SJSA1 (cell line): ENCODE data around the gene STK32B. TPM values are rescaled to one million over a fixed set of nuclear protein-coding genes. Genes with fewer than 3 reads are reported as not detected.

ENCODE experiments used
- DNase-seq, 2 experiments: peaks; one replicate each; pipeline ENCODE4 v3.0.0-alpha.2; 2015 to 2020; ENCODE audit warnings: low spot score in 2 of 2, low read depth in 1 of 2
- H3K27ac ChIP-seq: fragments of 250-450 bp; sonication (Bioruptor Pico); 2 replicates; pipeline ENCODE4 v1.5.1; 2020; ENCODE audit warnings: mild to moderate bottlenecking, moderate library complexity
- H3K27me3 ChIP-seq: fragments of 250-450 bp; sonication (Bioruptor Pico); replicated peaks from 2 replicates; pipeline ENCODE4 v1.5.1; 2020; ENCODE audit warnings: mild to moderate bottlenecking, moderate library complexity
- H3K36me3 ChIP-seq: fragments of 250-450 bp; sonication (Bioruptor Pico); 2 replicates; pipeline ENCODE4 v1.5.1; 2020; ENCODE audit warnings: mild to moderate bottlenecking
- H3K4me1 ChIP-seq: fragments of 250-450 bp; sonication (Bioruptor Pico); replicated peaks from 2 replicates; pipeline ENCODE4 v1.6.1; 2021; ENCODE audit warnings: mild to moderate bottlenecking
- H3K4me3 ChIP-seq: fragments of 250-450 bp; sonication (Bioruptor Pico); 2 replicates; pipeline ENCODE4 v1.5.1; 2020; ENCODE audit warnings: mild to moderate bottlenecking
- H3K9me3 ChIP-seq: fragments of 250-450 bp; sonication (Bioruptor Pico); replicated peaks from 2 replicates; pipeline ENCODE4 v1.5.1; 2020; ENCODE audit warnings: mild to moderate bottlenecking
- total RNA-seq: library from RNA; depleted of rRNA; stranded (reverse); fragments of >200 nt; shearing (Covaris generic); gene quantifications from 2 replicates; pipeline ENCODE4 v1.2.3, GENCODE V29; 2014

The STK32B gene
- total RNA-seq, 1 experiment from 2014 or later: 0.50 TPM

DNA sequence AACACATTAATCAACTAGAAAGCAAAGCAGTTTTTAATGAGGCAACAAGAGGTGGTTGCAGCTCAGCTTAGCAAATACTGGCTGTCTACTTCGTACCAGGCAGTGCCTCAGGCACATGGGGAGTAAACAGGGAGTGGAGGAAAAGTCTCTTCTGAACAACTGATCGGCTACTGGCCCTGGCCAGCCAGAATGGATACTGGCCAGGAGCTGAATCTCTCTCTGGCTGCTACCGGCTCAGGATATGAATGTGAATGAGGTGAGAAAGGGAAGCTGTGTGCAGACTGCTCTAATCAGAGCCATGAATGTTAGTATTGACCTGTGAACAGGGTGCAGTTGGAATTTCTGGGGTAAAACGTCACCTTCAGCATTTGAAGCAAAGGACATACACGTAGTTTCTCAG, 77.3 kb downstream of the STK32B start:
- no peak overlapping the region for H3K4me3 ChIP-seq
- H3K27me3 ChIP-seq: no peaks in the 10 kb centered on the region
- no peak for DNase-seq

DNA sequence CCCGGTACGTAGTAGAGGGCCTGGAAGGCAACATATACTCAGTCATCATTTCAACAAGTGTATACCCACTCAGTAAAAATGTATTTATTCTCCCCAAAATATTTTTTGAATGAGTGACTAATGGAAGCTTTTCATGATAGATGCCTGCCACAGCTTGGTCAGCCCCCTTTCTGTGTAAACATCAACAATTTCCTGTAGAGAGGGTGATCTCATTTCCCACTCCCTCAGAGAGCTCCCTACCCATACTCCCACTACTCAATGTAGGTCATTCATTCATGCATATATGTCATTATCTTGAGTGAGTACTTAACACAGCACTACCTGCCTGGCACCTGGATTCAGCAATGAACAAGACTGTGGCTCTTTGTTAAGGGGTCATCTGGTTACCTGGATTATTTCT, 81.9 kb downstream of the STK32B start:
- Histone ChIP-seq H3K4me1 (no peaks in the 10 kb centered on the region), H3K27me3 (no peaks in the 10 kb centered on the region), H3K36me3 (no peaks in the 10 kb centered on the region), H3K27ac (no peak overlapping the region), H3K9me3 (no peaks in the 10 kb centered on the region), H3K4me3 (no peak overlapping the region)
- DNase-seq: no peak

More for the DNA sequence above, 77.3 kb downstream of the STK32B start:
- H3K4me1 ChIP-seq: no peaks in the 10 kb centered on the region
- no peaks in the 10 kb centered on the region for H3K36me3 ChIP-seq
- no peaks in the 10 kb centered on the region for H3K9me3 ChIP-seq
- no peak overlapping the region for H3K27ac ChIP-seq

DNA sequence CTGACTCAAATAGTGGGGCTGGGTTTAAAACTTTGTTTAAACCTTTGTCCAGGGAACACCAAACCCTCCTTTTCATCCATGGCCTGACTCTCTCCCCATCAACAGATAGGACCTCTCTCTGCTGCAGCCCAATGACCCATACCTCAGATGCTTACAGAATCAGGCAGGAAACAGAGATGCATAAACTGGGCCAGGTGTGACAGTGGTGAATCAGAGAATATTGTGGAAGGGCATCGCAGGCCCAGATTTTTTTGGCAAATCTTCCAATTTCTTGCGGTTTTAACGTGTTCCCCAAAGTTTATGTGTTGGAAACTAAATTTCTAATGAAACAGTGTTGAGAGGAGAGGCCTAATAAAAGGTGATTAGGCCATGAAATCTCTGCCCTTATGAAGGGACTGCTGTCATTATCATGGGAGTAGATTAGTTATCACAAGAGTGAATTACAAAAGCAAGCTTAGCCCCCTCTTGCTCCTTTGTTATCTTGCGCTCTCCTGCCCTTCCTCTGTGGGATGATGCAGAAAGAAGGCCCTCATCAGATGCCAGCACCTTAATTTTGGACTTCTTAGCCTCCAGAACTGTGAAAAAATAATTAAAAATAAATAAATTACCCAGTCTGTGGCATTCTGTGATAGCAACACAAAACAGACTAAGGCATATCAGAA, 82.8 kb downstream of the STK32B start:
- Histone ChIP-seq H3K4me1 (no peaks in the 10 kb centered on the region), H3K27me3 (no peaks in the 10 kb centered on the region), H3K27ac (no peak overlapping the region), H3K36me3 (no peaks in the 10 kb centered on the region), H3K9me3 (no peaks in the 10 kb centered on the region), H3K4me3 (no peak overlapping the region)
- no peak for DNase-seq

DNA sequence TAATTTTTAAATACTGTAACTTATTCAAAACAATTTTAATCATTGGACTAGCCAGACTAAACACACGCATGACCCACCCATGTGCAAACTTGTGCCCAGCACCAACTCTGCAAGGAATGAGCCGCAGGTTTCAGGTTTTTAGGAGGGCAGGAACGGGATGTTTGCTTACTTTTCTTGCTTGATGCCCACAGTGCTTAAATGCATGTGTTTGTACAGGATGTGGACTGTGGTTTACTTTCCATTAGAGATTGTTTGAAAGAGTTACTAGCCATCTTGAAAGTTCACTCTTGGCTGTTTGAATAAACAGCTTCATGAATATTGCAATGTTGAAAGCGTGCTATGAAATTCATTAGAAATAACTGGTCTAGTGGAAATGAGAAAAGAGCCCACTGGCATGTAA, 83.3 kb downstream of the STK32B start:
- DNase-seq: no peak
- no peak overlapping the region for H3K4me3 ChIP-seq
- H3K9me3 ChIP-seq: no peaks in the 10 kb centered on the region
- H3K36me3 ChIP-seq: no peaks in the 10 kb centered on the region
- H3K27ac ChIP-seq: no peak overlapping the region
- H3K4me1 ChIP-seq: no peaks in the 10 kb centered on the region
- H3K27me3 ChIP-seq: no peaks in the 10 kb centered on the region

DNA sequence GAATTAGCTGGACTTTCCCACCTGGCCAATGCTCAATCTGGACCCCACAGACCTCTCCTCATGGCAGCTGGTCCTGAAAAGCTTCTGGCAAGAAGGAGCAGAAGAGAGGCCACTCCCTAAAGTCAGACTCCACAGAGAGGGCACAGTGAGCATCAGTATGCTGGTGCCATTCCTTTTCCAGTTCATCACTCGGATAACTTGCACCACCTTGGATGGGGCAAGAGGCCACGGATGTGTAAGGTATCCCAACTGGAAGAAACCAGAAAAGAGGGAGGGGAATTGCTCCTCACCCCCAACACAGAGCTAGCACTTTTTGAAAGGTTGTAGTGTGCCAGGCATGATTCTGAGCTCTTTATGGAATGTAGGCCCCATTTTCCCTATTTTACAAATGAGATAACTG, 85.9 kb downstream of the STK32B start:
- Histone ChIP-seq H3K4me3 (no peak overlapping the region), H3K27me3 (no peaks in the 10 kb centered on the region), H3K36me3 (no peaks in the 10 kb centered on the region), H3K9me3 (no peaks in the 10 kb centered on the region), H3K27ac (no peak overlapping the region), H3K4me1 (no peaks in the 10 kb centered on the region)
- DNase-seq: no peak

DNA sequence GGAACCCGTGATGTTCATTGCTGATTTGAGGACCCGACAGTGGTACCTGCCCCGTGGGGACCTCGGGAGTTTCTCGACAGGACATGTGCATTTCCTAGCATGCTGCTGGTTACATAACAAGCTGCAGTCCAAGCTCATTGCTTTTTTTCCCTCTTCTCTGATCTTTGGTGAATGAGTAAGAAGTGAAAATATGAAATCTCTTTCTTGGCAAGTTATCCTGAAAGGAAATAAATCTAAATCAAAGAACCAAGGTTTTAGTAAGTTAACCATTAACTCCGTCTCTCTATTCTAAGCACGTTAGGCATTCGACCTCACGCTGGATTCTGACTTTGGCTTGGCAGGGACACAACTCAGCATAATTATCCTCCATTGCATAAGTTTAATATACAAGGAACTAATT, 86.6 kb downstream of the STK32B start:
- no peak overlapping the region for H3K27ac ChIP-seq
- no peaks in the 10 kb centered on the region for H3K36me3 ChIP-seq
- H3K4me3 ChIP-seq: no peak overlapping the region
- no peaks in the 10 kb centered on the region for H3K9me3 ChIP-seq
- no peaks in the 10 kb centered on the region for H3K4me1 ChIP-seq
- DNase-seq: no peak
- no peaks in the 10 kb centered on the region for H3K27me3 ChIP-seq

DNA sequence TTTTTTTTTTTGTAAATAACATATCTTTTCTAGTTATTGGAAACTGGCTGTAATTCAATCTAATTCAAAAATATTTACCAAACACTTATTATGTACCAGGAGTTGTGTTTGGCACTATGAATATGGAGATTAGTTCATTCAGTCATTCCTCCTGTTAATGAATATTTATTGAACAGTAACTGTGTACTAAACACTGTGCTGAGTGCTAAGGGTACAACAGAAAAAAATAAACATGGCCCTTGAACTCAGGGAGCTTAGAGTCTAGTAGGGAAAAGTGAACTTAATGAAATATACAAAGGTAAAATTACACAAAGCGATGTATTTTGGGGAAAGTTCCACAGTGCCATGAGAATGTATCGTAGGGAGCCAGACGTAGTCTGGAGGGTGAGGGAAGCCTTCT, 87.1 kb downstream of the STK32B start:
- H3K27me3 ChIP-seq: no peaks in the 10 kb centered on the region
- no peak for DNase-seq
- H3K9me3 ChIP-seq: no peaks in the 10 kb centered on the region
- H3K4me1 ChIP-seq: no peaks in the 10 kb centered on the region
- no peaks in the 10 kb centered on the region for H3K36me3 ChIP-seq
- no peak overlapping the region for H3K27ac ChIP-seq
- H3K4me3 ChIP-seq: no peak overlapping the region

DNA sequence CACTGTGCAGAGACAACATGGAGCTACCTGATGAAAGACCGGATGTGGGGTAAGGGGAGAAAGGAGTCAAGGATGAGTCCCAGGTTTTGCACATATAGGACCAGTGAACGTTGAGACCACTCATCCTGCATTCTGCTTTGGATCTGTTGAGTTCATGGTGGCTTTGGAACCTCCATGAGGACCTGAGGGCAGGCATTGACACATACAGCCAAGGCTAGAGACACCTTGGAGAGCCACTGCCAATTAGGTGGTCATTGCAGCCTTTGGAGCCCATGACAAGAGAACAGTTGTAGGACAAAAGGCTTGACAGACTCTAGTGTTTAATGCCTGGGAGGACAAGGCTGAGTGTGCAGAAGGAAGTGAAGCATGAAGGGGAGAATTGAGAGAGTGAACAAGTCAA, 87.9 kb downstream of the STK32B start:
- Histone ChIP-seq H3K9me3 (no peaks in the 10 kb centered on the region), H3K4me1 (no peaks in the 10 kb centered on the region), H3K36me3 (no peaks in the 10 kb centered on the region), H3K27ac (no peak overlapping the region), H3K4me3 (no peak overlapping the region), H3K27me3 (no peaks in the 10 kb centered on the region)
- DNase-seq: no peak

DNA sequence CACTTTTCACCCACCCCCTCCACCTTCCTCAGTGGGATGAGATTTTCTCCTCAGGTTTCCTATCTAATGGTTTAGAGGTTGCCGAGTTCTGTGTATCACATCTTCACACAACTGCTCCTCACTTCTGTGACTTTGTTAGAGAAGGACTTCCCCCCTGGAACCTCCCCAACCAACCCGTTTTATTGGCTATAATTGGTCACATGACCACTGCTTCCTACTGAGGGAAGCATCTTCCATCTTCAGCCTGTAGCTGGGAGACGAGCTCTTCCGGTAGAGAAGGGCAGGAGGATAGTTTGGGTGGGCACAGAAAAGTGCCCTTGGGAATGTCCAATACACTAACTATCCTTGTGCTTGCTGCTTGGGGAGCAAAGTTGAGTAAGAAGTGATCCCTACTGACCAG, 90.5 kb downstream of the STK32B start:
- Histone ChIP-seq H3K36me3 (no peaks in the 10 kb centered on the region), H3K4me1 (no peaks in the 10 kb centered on the region), H3K27me3 (no peaks in the 10 kb centered on the region), H3K4me3 (no peak overlapping the region), H3K27ac (no peak overlapping the region), H3K9me3 (no peaks in the 10 kb centered on the region)
- no peak for DNase-seq

DNA sequence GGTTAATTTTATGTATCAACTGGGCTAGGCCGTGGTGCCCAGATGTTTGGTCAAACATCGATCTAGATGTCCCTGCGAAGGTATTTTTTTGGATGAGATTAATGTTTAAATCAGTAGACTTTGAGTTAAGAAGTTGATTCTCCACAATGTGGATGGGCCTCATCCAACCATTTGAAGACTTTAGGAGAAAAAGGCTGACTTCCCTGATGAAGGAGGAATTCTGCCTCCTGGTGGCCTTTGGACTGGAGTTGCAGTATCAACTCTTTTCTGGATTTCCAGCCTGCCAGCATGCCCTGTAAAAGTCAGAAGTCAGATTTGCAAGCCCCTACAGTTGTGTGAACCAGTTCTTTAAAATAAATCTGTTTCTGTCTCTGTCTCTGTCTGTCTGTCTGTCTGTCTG, 91.4 kb downstream of the STK32B start:
- no peak for DNase-seq
- no peak overlapping the region for H3K27ac ChIP-seq
- H3K36me3 ChIP-seq: no peaks in the 10 kb centered on the region
- H3K9me3 ChIP-seq: no peaks in the 10 kb centered on the region
- H3K4me1 ChIP-seq: no peaks in the 10 kb centered on the region
- no peak overlapping the region for H3K4me3 ChIP-seq
- no peaks in the 10 kb centered on the region for H3K27me3 ChIP-seq

DNA sequence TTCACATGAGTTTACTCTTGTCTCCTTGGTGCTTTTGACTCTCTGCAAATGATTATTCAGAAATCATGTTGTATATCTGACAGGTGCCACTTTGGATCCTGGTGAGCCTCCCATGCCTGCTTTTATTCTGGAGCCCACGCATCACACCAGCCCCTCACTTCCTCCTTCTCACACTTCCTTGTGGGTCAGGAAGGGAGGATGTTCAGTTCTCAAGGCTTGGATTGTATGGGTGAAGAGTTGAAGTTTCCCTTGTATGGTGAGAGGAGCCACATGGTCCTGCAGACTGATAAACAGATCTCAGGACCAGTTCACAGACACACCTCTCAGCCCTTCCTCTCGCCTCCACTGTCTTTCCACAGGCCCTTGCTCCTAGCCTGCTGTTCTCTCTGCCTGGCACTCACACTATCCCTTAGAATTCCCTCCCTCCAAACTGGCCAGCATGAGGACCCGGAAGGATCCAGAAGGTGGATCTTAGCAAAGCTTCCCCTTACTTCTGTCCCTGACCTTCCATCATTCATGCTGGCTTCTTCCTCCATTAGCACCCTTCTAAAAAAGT, 92.1 kb downstream of the STK32B start:
- Histone ChIP-seq H3K4me3 (no peak overlapping the region), H3K27me3 (no peaks in the 10 kb centered on the region), H3K27ac (no peak overlapping the region), H3K4me1 (no peaks in the 10 kb centered on the region), H3K36me3 (no peaks in the 10 kb centered on the region), H3K9me3 (no peaks in the 10 kb centered on the region)
- no peak for DNase-seq

DNA sequence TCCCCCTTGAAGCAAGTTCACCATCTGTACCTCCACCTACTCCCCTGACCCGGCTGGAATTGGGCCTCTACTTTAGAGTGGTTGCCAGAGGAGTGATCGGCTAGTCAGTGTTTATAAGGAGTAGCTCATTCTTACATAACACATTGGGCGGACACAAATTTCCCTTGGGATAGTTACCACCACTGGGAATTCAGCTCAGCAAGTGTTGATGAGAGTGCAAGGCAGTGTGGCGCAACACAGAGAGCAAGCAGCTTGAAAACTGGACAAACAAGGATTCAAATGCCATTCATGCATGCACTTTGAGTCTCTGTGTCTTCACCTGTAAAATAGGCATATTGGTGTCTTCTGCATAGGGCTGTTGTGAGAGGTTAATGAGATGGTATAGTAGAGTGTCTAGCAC, 92.7 kb downstream of the STK32B start:
- Histone ChIP-seq H3K27ac (no peak overlapping the region), H3K36me3 (no peaks in the 10 kb centered on the region), H3K4me1 (no peaks in the 10 kb centered on the region), H3K9me3 (no peaks in the 10 kb centered on the region), H3K27me3 (no peaks in the 10 kb centered on the region), H3K4me3 (no peak overlapping the region)
- no peak for DNase-seq

DNA sequence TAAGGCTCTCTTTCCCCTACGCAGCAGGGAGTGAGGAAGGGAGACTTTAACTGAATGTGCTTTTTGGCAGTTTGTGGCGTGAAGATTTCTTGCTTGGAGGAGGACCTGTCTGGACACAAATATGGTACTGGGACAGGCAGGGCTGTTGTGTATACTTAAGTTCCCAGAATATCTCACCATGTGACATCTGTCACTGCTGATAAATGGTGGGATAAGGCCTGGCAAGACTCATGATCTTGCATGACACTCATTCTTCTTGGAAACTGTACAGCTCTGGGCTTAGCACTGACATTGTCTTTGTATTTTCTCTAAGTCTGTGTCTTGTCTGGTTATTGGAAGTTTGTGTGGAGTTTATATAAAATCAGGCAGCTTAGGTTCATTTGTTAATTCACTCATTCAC, 93.1 kb downstream of the STK32B start:
- Histone ChIP-seq H3K27ac (no peak overlapping the region), H3K4me1 (no peaks in the 10 kb centered on the region), H3K36me3 (no peaks in the 10 kb centered on the region), H3K27me3 (no peaks in the 10 kb centered on the region), H3K9me3 (no peaks in the 10 kb centered on the region), H3K4me3 (no peak overlapping the region)
- DNase-seq: no peak

DNA sequence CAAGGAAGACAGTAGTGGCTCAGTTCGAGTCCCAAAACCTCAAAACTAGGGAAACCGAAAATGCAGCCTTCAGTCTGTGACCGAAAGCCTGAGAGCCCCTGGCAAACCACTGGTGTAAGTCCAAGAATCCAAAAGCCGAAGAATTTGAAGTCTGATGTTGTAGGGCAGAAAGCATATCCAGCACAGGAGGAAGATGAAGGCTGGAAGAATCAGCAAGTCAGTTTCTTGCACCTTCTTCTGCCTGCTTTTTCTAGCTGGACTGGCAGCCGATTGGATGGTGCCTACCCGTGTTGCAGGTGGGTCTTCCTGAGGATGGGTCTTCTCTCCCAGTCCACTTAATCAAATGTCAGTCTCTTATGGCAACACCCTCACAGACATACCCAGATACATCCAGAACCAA, 95.0 kb downstream of the STK32B start:
- Histone ChIP-seq H3K27me3 (no peaks in the 10 kb centered on the region), H3K4me3 (no peak overlapping the region), H3K9me3 (no peaks in the 10 kb centered on the region), H3K27ac (no peak overlapping the region), H3K36me3 (no peaks in the 10 kb centered on the region), H3K4me1 (no peaks in the 10 kb centered on the region)
- DNase-seq: no peak

DNA sequence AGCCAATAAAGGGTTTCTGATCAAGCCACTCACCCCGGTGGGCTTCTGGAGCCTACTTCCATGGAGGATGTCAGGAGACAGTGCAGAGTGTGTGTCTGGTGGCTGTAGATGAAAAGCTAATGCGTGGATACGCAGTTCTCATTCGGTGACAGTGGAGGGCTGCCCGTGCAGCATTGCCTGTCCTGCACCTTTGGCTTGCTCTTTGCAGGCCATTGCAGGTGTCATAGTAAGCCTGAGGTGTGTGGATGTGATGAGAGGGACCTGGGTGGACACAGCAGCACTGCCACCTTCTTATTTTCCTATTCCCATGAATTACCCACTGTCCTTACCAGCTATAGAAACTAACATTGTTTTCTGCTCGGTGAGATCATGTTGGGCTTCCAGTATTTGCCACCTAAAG, 101.2 kb downstream of the STK32B start:
- H3K27ac ChIP-seq: no peak overlapping the region
- no peaks in the 10 kb centered on the region for H3K4me1 ChIP-seq
- DNase-seq: no peak
- no peak overlapping the region for H3K4me3 ChIP-seq
- H3K27me3 ChIP-seq: no peaks in the 10 kb centered on the region
- no peaks in the 10 kb centered on the region for H3K9me3 ChIP-seq
- no peaks in the 10 kb centered on the region for H3K36me3 ChIP-seq
